Measurements from ENCODE around the gene CAMTA1.

The CAMTA1 gene

GRCh38 chr1:7255303-7256058, 470.2 kb downstream of the CAMTA1 start:
- no peaks in the 10 kb centered on the region for H3K9me2 ChIP-seq (replicated peaks; ENCODE audit: insufficient read depth, low read length)

DNA sequence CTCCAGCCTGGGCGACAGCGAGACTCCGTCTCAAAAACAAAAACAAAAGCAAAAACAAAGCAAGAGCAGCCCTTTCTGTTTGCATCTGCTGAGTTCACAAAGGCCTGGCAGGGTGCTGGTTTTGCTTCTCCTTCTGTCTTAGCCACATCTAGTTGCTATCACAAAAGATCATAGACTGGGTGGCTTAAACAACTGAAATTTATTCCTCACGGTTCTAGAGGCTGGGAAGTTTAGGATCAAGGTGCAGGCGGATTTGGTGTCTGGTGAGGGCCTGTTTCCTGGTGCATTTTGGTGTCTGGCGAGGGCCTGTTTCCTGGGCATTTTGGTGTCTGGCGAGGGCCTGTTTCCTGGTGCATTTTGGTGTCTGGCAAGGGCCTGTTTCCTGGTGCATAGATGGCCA, 471.3 kb downstream of the CAMTA1 start:
- Histone ChIP-seq H3F3A (ENCODE audit: insufficient read depth, low read length) (no peaks in the 10 kb centered on the region), H3K4me2 (ENCODE audit: low read depth, low read length) (no peak overlapping the region), H3K4me1 (ENCODE audit: low read length) (no peaks in the 10 kb centered on the region), H3K36me3 (replicated peaks; ENCODE audit: insufficient read depth, low read length) (no peaks in the 10 kb centered on the region), H2AFZ (ENCODE audit: low read length) (no peak overlapping the region), H3K27me3 (replicated peaks; ENCODE audit: insufficient read depth, low read length) (peaks cover 96% of the 10 kb centered on the region), H3K9me3 (replicated peaks; ENCODE audit: insufficient read depth, low read length) (no peaks in the 10 kb centered on the region), H3K79me2 (ENCODE audit: low read length) (no peaks in the 10 kb centered on the region), H3K9me2 (replicated peaks; ENCODE audit: insufficient read depth, low read length) (no peaks in the 10 kb centered on the region), H3K9ac (ENCODE audit: low read length) (no peak overlapping the region), H4K20me1 (ENCODE audit: insufficient read depth, low read length) (no peaks in the 10 kb centered on the region), H3K27ac (ENCODE audit: low read length) (no peak overlapping the region), H3K4me3 (ENCODE audit: low read length) (no peak overlapping the region)
- DNase-seq = no peak
- TF ChIP-seq CTCF (IDR thresholded peaks at IDR 0.05; ENCODE audit: low read length) (no peak), EZH2phosphoT487 (IDR thresholded peaks at IDR 0.05; ENCODE audit: low read length) (no peak), EZH2 (optimal IDR thresholded peaks at IDR 0.05; ENCODE audit: low read depth, low read length) (no peak)

More at GRCh38 chr1:7255303-7256058, 470.2 kb downstream of the CAMTA1 start:
- Histone ChIP-seq H3K79me2 (ENCODE audit: low read length) (no peaks in the 10 kb centered on the region), H3K36me3 (replicated peaks; ENCODE audit: insufficient read depth, low read length) (no peaks in the 10 kb centered on the region), H2AFZ (ENCODE audit: low read length) (no peak overlapping the region), H3F3A (ENCODE audit: insufficient read depth, low read length) (no peaks in the 10 kb centered on the region), H3K4me2 (ENCODE audit: low read depth, low read length) (no peak overlapping the region), H3K9me3 (replicated peaks; ENCODE audit: insufficient read depth, low read length) (no peaks in the 10 kb centered on the region), H3K4me3 (ENCODE audit: low read length) (no peak overlapping the region), H4K20me1 (ENCODE audit: insufficient read depth, low read length) (no peaks in the 10 kb centered on the region), H3K27me3 (replicated peaks; ENCODE audit: insufficient read depth, low read length) (peaks cover 96% of the 10 kb centered on the region), H3K4me1 (ENCODE audit: low read length) (no peaks in the 10 kb centered on the region), H3K27ac (ENCODE audit: low read length) (no peak overlapping the region), H3K9ac (ENCODE audit: low read length) (no peak overlapping the region)
- TF ChIP-seq CTCF (IDR thresholded peaks at IDR 0.05; ENCODE audit: low read length) (no peak), EZH2 (optimal IDR thresholded peaks at IDR 0.05; ENCODE audit: low read depth, low read length) (no peak), EZH2phosphoT487 (IDR thresholded peaks at IDR 0.05; ENCODE audit: low read length) (no peak)
- no peak for DNase-seq

DNA sequence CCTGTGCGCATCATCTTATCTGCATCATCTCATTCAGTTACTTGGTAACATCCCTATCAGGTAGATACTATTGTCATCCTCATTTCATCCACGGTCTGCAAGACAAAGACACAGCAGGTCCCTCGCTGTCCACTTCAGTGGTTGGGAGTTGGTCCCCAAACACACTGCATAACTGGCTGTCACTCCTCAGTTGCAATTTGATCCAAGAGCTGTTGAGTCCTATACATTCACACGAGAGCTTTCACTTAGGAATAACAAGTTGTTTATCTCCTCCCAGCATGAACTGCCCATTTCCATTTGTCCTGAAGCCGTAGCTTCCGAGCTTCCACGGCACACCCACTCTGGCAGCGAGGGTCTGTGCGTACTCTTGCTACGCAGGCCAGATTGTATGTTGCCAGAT, 472.0 kb downstream of the CAMTA1 start:
- Histone ChIP-seq H2AFZ (ENCODE audit: low read length) (no peak overlapping the region), H3K27me3 (replicated peaks; ENCODE audit: insufficient read depth, low read length) (peaks cover 96% of the 10 kb centered on the region), H4K20me1 (ENCODE audit: insufficient read depth, low read length) (no peaks in the 10 kb centered on the region), H3K4me1 (ENCODE audit: low read length) (no peaks in the 10 kb centered on the region), H3K9ac (ENCODE audit: low read length) (no peak overlapping the region), H3K4me2 (ENCODE audit: low read depth, low read length) (no peak overlapping the region), H3K27ac (ENCODE audit: low read length) (no peak overlapping the region), H3K36me3 (replicated peaks; ENCODE audit: insufficient read depth, low read length) (no peaks in the 10 kb centered on the region), H3K9me3 (replicated peaks; ENCODE audit: insufficient read depth, low read length) (no peaks in the 10 kb centered on the region), H3F3A (ENCODE audit: insufficient read depth, low read length) (no peaks in the 10 kb centered on the region), H3K79me2 (ENCODE audit: low read length) (no peaks in the 10 kb centered on the region), H3K4me3 (ENCODE audit: low read length) (no peak overlapping the region), H3K9me2 (replicated peaks; ENCODE audit: insufficient read depth, low read length) (no peaks in the 10 kb centered on the region)
- TF ChIP-seq CTCF (IDR thresholded peaks at IDR 0.05; ENCODE audit: low read length) = no peak
- no peak for TF ChIP-seq EZH2phosphoT487 (IDR thresholded peaks at IDR 0.05; ENCODE audit: low read length)
- no peak for TF ChIP-seq EZH2 (optimal IDR thresholded peaks at IDR 0.05; ENCODE audit: low read depth, low read length)
- no peak for DNase-seq
